BE2C (cell line): ENCODE measurements around the gene TSHR.

ENCODE experiments used
- DNase-seq: peaks from one replicate; pipeline ENCODE4 v3.0.0-alpha.2; 2020
- H3K27me3 ChIP-seq: fragments of 250-450 bp; sonication (Bioruptor Pico); 2 replicates; pipeline ENCODE4 v1.5.1; 2020; ENCODE audit warnings: mild to moderate bottlenecking
- H3K36me3 ChIP-seq: fragments of 250-450 bp; sonication (Bioruptor Pico); 2 replicates; pipeline ENCODE4 v1.5.1; 2020; ENCODE audit warnings: mild to moderate bottlenecking
- H3K4me1 ChIP-seq: fragments of 250-450 bp; sonication (Bioruptor Pico); 2 replicates; pipeline ENCODE4 v1.5.1; 2020
- H3K4me3 ChIP-seq: 2 replicates; pipeline ENCODE4 v1.5.1; 2011; ENCODE audit warnings: low read depth, low read length
- H3K9me3 ChIP-seq: fragments of 250-450 bp; sonication (Bioruptor Pico); 2 replicates; pipeline ENCODE4 v1.5.1; 2020
- TF ChIP-seq, protein P1 (sequence below): IDR thresholded peaks from 2 replicates; pipeline ENCODE4 v1.5.1; 2012; ENCODE audit warnings: mild to moderate bottlenecking, low read depth, low read length

The TSHR gene

DNA sequence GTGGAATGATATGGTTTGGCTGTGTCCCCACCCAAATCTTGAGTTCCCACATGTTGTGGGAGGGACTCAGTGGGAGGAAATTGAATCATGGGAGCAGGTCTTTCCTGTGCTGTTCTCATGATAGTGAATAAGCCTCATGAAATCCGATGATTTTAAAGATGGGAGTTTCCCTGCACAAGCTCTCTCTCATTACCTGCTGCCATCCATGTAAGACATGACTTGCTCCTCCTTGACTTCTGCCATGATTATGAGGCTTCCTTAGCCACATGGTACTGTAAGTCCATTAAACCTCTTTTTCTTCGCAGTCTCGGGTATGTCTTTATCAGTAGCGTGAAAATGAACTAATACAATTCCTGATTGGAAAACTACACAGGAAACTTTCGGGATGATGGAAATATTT lies 100.5 kb downstream of the TSHR start:
- no peaks in the 10 kb centered on the region for H3K4me1 ChIP-seq
- H3K4me3 ChIP-seq: no peak overlapping the region
- H3K36me3 ChIP-seq: no peaks in the 10 kb centered on the region
- no peaks in the 10 kb centered on the region; the same call in 1 of the 2 replicates for H3K27me3 ChIP-seq
- H3K9me3 ChIP-seq: no peaks in the 10 kb centered on the region
- DNase-seq: no peak
- TF ChIP-seq, protein P1, sequence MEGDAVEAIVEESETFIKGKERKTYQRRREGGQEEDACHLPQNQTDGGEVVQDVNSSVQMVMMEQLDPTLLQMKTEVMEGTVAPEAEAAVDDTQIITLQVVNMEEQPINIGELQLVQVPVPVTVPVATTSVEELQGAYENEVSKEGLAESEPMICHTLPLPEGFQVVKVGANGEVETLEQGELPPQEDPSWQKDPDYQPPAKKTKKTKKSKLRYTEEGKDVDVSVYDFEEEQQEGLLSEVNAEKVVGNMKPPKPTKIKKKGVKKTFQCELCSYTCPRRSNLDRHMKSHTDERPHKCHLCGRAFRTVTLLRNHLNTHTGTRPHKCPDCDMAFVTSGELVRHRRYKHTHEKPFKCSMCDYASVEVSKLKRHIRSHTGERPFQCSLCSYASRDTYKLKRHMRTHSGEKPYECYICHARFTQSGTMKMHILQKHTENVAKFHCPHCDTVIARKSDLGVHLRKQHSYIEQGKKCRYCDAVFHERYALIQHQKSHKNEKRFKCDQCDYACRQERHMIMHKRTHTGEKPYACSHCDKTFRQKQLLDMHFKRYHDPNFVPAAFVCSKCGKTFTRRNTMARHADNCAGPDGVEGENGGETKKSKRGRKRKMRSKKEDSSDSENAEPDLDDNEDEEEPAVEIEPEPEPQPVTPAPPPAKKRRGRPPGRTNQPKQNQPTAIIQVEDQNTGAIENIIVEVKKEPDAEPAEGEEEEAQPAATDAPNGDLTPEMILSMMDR: no peak

DNA sequence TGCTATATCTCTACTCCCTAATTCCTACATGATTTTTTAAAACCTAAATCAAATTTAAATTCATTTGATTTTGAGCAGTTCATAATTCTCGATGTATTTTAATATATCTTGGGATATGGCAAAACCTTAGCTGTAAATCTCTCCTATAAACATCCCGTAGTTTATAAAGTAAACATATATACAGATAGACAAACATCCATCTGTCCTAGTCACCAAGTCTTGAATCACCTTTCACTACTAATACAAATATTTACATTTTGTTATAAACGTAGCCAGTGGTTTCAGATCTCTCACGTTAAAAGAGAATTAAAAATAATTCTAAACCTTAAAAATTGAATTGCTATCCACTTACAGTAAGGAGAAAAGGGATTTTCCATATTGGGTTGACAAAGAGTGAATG lies 107.0 kb downstream of the TSHR start:
- Histone ChIP-seq H3K9me3 (no peaks in the 10 kb centered on the region), H3K27me3 (no peaks in the 10 kb centered on the region; the same call in none of the 2 replicates), H3K4me1 (no peaks in the 10 kb centered on the region), H3K4me3 (no peak overlapping the region), H3K36me3 (no peaks in the 10 kb centered on the region)
- TF ChIP-seq, protein P1: no peak
- DNase-seq: no peak

DNA sequence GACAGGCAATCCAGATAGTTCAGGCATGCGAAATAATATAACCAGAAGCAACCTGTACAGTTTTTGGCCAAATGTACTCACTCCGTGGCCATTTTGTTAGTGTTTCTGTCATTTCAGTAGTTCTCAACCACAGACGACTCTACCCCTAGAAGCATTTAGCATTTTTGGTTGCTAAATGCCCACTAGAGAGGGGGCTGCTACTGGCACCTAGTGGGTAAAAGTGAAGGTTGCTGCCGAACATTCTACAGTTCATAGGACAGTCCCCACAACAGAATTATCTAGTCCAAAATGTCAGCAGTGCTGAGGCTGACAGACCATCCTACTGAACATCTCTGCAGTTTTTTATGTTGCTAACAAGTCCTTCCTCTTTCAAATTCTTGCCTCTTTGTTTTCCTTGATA lies 107.4 kb downstream of the TSHR start:
- TF ChIP-seq, protein P1: peak; percentile 57
- Histone ChIP-seq H3K27me3 (no peaks in the 10 kb centered on the region; the same call in none of the 2 replicates), H3K36me3 (no peaks in the 10 kb centered on the region), H3K4me3 (no peak overlapping the region), H3K4me1 (no peaks in the 10 kb centered on the region), H3K9me3 (no peaks in the 10 kb centered on the region)
- DNase-seq: peak; percentile 20

DNA sequence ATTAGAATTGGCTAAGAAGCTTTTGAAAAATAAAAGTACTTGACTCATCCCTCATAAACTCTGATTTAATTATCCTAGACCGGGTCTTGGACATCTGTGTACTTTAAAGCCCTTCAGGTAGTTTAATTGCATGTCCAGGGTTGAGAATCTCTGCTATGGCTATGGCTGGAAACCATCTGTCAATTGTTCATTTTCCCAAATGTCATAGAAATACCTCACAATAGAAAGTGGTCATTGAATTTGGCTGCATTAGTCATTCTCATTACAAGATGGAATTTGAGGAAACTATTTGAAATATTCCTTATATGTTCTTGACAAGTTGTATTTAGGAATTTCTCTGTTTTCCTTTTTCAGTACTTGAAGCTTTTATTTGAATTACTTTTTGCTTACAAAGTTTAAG lies 111.3 kb downstream of the TSHR start:
- Histone ChIP-seq H3K36me3 (no peaks in the 10 kb centered on the region), H3K9me3 (no peaks in the 10 kb centered on the region), H3K27me3 (no peaks in the 10 kb centered on the region; the same call in none of the 2 replicates), H3K4me3 (no peak overlapping the region), H3K4me1 (no peaks in the 10 kb centered on the region)
- TF ChIP-seq, protein P1: no peak
- no peak for DNase-seq

DNA sequence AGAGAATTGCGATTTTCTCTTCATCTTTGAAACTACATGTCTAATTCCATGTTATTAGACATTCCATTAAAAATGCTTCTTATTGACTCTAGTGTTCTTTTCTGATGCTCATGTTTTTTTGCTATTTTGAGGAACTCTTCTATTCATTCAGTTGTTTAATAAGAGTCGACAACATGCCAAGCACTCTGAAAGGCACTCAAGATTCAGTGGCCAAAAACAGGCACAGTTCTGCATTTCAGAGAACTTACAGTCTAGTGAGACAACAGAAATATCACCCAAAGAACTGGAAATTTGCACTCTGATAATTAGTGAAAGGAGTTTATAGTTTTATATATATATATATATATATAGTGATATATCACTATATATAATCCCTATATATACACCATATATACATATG lies 111.7 kb downstream of the TSHR start:
- no peak for DNase-seq
- TF ChIP-seq, protein P1: no peak
- Histone ChIP-seq H3K4me3 (no peak overlapping the region), H3K27me3 (no peaks in the 10 kb centered on the region; the same call in none of the 2 replicates), H3K9me3 (no peaks in the 10 kb centered on the region), H3K36me3 (no peaks in the 10 kb centered on the region), H3K4me1 (no peaks in the 10 kb centered on the region)

DNA sequence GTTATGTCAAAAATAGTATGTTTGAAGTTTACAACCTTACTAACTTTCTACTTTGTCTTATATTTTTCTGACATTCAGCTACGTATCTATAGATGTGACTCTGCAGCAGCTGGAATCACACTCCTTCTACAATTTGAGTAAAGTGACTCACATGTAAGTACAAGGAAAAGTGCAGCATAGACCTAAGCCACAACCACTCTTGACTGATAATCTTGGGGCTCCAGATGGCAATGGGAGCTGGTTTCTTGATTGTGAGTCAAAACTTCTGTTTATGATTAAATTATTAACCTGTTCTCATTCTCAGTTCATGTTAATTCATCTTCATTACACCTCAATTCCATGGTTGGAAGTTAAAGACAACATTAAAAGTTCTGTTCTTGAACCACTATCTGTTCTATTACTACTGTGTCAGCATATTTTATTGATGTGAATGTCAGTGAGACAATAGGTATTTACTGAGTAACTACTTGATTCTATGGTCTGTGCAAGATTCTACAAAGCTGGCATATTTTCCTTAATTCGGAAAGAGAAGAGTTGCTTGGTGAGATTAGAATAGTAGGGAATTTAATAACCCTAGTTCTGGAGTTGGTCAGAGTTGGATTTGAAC lies 112.9 kb downstream of the TSHR start:
- Histone ChIP-seq H3K9me3 (no peaks in the 10 kb centered on the region), H3K27me3 (no peaks in the 10 kb centered on the region; the same call in none of the 2 replicates), H3K4me1 (no peaks in the 10 kb centered on the region), H3K4me3 (no peak overlapping the region), H3K36me3 (no peaks in the 10 kb centered on the region)
- TF ChIP-seq, protein P1: no peak
- DNase-seq: no peak
